GM18517 (cell line): Measurements from ENCODE around the gene GNA12.

Experiments used
- ATAC-seq: cut with Tn5 transposase; IDR thresholded peaks from one replicate; pipeline ENCODE4 v1.9.1; 2021; ENCODE audit warnings: mild to moderate bottlenecking, moderate library complexity; ENCODE audit not compliant: unreplicated experiment

Gene GNA12

DNA sequence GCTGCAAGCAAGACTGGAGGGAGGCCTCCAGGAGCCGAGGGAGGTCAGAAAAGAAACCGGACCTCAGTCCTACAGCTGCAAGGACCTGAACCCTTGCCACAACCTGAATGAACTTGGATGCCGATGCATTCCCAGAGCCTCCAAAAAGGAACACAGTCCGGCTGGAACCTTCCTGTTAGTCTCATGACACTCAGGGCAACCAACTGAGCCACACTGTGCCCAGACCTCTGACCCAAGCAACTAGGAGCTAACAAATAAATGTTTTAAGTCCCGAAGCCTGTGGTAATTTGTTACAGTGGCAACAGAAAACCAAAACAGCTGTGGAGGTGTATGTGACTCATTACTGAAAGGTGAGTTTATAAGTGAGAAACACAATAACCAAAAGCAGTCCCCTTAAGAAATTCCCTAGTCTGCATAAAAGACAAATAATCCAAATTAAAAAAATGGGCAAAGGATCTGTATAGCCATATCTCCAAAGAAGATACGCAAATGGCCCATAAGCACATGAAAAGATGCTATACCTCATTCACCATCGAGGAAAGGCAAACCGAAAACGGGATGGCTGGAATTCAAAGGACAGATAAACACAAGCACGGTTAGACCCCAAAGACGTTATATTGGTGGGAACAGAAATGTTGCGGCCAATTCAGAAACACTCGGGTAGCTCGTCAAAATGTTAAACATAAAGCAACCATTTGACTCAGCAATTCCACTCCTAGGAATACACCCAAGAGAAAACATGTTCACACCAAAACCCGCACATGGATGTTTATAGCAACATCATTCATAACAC lies 24.8 kb downstream of the GNA12 start:
- no peak for ATAC-seq

DNA sequence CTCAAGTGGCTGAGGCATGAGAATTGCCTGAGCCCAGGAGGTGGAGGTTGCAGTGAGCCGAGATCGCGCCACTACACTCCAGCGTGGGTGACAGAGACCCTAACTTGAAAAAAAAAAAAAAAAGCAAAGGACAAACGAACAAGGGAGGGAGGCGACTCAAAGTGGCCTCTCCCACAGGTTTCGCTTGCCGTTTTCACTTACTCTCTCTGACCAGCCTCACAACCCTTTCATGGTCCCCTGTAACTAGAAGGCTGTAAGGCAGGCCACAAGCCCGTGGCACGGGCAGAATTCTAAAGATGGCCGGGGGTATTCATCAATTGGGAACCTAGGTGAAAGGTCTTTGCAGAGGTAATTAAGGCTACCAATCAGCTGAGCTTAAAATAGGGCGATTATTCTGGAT lies 25.5 kb downstream of the GNA12 start:
- no peak for ATAC-seq

DNA sequence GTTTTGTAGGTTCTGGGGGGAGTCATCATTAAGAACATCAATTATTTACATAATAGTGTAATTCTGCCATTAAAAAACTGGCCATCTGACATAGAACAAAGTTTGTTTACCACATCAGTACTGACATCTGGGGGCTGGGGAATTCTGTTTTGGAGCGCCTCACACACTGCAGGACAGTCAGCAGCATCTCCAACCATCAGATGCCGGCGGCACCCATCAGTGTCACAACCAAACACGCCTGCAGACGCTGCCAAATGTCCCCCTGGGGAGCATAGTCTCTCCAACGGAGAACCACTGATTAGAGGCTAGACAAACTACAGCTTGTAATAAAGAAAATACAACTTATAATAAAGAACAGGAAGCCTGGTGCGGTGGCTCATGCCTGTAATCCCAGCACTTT lies 26.0 kb downstream of the GNA12 start:
- ATAC-seq = no peak

DNA sequence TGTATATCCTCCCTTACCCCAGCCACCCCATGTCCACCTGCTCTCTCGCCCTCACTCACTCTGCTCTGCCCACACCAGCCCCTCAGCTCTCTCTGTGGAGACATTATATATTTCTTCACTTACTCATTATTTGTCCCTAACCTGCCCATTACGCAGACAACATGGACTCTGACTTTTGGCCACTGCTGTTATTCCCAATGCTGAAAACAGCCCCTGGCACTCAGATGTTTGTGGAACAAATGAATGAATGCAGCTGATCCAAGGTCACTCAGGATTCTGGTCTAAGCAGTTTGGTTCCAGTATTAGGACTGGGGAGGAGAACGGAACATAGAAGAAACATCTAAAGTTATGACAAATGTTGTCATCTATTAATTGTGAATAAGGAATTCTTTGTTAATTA lies 26.7 kb downstream of the GNA12 start:
- ATAC-seq = no peak

DNA sequence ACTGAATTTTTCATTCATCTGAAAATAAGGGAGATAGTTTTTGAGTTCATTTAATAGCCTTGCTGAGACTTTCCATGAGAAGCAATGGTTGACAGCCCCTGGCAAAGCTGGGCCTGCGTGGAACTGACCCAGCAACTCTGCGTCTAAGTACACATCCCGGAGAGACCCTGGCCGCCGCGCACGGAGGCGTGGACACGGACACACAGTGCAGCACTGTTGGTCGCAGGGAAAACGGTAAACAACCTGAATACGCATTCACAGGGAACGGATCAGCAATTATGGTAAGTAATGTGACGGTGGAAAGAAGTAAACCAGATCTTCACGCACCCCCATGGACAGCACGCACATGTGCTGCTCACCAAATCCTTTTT lies 28.2 kb downstream of the GNA12 start:
- ATAC-seq = no peak

DNA sequence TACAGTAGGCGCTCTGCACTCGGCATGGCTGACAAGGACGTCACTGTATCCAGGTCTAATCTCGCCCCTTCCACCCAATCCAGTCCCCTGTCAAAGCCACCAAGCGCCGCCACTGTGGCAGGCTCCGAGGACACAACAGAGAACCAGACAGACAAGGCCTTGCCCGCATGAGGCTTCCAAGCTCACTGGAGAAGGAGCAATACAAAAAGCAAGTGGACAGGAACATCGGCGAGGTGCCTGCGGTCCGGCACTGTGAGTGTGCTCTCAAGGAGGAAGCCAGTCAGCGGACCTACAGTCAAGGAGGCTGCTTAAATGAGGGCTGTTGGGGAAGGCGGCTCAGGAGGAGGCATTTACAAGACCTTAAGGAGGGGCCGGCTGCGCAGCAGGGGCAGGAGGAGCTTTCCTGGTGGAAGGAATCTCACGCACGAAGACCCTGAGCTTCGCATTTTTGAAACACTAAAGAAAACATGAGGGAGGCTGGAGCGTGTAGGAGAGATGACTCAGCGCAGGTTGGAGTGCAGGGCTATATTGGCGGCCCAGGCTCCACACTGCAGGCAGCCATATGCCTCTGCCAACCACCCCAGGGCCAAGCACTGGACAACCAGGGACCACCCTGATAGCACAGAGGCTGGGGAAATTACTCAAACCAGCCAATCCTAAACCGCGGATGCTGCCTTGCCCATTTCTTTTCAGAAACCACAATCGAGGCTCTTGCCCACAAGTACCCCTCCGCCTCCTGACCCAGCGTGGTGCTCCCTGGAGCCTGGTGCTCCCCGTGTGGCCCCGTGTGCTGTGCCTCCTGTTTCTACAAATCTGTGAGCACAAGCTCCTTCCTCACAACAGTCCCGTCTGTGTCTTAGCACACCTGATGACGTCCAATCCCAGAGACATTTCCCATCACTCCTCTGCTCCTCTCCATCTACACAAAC lies 28.9 kb downstream of the GNA12 start:
- no peak for ATAC-seq

DNA sequence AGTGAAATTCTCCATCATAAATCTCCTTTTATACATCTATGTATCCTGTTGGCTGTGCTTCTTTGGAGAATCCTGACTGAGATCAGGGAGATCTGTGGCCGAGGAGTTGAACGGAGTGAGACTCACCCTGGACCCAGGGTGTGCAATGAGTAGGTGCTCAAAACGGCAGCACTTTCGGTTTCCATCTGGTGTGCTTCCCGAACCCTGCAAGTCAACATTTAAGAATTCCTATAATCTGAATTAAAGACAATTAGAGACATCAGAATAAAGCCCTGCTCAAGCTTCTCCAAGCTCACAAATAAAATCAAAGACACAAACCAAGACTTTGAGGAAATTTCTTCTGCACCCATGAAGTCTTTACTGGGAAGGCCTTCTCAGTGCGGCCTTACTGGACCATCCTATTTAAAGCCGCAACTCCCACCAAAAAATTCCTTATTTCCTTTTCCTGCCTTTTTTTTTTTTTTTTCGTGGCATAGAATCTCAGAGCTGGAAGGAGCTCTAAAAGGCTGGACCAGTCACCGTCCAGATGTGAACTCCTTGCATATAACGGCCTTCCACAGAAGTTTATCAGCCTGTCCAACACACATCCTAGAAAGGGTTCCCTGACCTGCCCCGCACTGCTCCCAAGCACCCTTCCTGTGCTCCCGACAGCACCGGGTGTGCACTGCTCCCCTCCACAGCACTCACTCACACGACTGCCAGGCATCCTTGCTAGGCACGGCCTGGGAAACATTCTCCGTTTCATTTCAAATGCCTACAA lies 29.7 kb downstream of the GNA12 start:
- no peak for ATAC-seq

DNA sequence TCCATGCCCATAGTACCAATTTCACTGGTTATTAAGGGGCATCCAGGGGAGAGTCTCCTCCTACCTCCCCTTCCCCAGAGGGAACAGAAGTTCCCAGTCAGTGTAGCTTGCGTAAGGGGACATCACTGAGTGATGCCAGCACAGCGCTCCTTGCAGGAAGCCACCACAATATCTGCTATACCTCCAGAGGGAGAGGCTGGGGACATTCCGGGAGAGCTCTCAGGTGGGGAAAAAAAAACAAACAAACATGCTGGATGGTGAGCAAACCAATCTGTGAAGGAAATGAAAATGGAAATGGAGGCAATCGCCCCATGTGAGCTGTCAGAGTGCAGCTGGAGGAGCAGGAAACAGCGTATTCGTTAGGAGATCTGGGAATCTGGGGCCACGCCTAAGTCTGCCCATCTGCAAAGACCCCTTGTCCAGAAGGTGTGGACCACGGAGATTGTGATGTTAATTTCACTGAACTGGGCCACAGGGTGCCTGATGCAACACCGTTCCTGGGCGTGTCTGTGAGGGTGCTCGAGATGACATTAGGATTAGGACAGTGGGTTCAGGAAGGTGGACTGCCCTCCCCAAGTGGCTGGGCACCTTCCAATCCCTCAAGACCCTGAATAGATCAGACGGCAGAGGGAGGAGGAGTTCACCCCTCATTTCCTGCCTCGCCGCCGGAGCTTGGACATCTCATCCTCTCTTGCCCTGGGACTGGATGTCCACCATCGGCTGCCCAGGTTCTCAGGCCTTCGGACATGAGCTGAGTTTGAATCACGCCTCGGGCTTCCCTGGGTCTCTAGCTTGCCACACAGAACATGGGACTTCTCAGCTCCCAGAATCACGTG lies 30.5 kb downstream of the GNA12 start:
- ATAC-seq = no peak

DNA sequence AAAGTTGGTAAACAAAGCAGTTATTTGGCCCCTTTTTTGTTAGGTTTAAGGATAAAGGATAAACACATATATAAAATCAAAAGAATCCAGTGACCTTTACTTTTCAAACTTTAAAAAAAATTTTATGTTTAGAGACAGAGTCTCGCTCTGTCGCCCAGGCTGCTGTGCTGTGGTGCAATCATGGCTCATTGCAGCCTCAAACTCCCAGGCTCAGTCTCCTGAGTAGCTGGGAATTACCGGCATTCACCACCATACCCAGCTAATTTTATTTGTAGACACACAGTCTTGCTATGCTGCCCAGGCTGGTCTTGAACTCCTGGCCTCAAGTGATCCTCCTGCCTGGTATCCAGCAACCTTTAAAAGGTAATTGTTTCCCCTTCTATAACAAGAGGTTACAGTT lies 31.3 kb downstream of the GNA12 start:
- ATAC-seq = no peak

DNA sequence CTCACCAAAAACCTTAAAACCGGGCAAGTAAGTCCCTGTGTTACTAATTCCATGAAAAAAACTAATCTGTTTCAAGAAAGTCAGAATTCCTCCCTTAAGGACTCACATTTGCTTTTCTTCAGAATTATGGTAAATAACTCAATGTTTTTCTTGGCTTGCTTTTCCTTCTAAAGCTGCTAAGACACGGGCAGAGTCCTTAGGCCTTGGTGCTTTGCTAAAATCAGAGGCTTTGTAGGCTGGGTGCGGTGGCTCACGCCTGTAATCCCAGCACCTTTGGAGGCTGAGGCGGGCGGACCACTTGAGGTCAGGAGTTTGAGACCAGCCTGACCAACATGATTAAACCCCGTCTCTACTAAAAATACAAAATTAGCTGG lies 32.0 kb downstream of the GNA12 start:
- ATAC-seq = no peak

DNA sequence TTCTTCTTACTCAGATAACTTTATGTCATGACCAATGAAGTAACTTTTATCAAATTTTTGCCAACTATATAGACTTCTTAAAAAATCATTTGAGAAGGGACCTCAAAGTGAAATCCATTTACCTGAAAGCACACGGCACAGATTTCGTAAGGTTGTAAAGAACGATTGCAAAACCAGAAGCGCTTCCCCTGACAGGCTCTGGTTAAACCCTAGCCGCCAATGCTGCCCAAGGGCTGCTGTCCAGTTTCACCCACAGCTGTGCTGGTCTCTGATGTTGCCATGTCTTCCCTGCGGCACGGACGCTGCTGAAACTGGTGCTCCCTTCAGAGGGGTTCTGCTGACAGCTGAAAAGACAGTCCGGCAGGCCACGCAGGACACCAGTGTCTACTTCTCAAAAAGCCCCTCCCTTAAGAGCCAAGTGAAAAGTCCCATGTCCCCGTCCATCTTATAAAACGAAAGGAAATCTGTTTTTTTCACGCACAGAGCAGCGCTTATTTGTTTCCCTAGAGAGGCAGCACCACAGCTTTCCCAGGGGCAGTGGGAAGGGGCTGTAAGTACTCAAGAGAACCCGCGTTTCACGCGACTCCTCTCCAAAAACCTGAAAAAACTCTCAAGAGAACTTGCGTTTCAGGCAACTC lies 32.5 kb downstream of the GNA12 start:
- ATAC-seq = no peak

DNA sequence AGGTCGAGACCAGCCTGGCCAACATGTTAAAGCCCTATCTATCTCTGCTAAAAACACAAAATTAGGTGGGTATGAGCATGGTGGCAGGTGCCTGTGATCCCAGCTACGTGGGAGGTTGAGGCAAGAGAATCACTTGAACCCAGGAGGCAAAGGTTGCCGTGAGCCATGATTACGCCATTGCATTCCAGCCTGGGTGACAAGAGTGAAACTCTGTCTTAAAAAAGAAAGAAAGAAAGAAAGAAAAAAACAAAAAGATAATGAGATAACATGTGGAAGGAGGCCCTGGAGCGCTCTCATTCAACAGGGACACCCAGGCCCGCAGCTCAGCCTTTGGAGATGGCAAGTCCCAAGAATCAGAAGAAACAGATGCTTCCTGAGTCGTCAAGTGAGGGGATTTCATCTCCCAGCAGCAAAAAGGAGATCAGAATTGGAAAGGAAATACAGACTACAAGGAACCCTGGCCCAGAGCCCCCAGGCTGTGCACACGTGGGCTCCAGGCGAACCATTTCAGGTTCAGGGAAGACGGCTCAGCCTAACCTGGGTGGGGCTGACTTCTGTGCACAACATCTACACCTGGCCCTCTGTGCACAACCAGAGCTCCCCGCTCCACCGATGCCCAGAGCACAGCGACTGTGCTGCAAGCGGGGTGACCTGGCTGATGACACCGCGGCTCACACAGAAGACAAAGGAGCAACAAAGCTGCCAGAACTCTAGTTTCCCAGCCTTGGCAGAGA lies 33.3 kb downstream of the GNA12 start:
- ATAC-seq = no peak

DNA sequence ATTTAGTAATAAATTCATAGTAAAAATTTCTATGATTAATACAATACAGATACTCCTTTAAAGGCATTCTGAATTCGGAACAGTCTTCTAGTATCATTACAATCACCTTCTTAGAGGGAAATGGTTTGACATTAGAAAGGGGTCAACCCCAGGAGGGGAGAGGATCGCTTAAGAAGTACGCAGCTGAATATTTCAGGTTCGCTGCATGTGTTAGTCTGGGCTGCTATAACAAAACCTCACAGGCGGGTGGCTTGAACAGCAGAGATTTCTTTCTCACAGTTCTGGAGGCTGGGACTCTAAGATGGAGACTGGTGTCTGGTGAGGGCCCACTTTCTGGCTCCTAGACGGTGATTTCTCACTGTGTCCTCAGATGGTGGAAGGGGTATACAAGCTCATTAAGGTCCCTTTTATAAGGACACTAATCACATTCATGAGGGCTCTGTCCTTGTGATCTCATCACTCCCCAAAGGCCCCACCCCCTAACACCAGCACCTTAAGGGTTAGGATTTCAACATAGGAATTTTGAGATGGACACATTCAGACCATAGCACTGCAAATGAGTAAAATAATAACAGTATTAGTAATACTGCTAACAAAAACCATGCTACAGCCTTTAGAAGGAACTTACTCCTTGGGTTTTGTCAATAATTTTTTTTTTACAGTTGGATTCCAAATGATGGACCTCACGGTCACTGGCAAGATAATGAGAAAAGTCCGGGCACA lies 34.0 kb downstream of the GNA12 start:
- ATAC-seq = no peak

DNA sequence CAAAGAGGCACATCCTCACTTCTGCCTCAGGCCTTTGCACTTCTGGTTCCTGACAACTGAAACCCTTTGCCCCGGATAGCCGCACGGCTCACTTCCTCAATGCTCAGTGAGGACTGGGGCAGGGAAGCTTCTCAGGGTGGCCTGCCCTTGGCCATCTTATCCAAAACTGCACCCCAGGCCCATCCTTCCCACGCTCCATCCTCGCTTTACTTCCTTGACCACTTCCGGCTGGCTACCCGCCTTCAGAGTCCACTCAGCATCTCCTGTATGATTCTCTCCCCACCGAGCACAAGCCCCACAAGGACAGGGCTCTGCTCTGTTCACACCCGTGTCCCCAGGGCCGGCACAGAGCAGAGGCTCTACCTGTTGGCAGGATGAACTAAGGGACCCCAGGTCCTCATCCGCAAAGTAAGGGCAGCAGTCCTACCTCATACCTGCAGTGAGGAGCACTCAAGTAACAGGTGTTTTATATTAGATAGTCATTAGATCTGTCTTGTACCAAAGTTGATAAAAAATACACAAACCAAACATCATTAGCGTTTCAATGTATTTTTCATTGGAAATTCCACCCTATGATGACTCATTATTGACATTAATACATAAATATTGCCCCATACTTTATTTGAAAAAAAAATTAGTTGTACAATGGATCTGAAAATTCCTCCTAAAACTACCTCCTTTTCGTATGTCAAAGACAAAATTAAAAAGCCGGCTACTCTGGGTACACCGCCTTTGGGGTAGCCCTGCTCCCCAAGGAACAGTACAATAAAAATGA lies 35.0 kb downstream of the GNA12 start:
- ATAC-seq = no peak

DNA sequence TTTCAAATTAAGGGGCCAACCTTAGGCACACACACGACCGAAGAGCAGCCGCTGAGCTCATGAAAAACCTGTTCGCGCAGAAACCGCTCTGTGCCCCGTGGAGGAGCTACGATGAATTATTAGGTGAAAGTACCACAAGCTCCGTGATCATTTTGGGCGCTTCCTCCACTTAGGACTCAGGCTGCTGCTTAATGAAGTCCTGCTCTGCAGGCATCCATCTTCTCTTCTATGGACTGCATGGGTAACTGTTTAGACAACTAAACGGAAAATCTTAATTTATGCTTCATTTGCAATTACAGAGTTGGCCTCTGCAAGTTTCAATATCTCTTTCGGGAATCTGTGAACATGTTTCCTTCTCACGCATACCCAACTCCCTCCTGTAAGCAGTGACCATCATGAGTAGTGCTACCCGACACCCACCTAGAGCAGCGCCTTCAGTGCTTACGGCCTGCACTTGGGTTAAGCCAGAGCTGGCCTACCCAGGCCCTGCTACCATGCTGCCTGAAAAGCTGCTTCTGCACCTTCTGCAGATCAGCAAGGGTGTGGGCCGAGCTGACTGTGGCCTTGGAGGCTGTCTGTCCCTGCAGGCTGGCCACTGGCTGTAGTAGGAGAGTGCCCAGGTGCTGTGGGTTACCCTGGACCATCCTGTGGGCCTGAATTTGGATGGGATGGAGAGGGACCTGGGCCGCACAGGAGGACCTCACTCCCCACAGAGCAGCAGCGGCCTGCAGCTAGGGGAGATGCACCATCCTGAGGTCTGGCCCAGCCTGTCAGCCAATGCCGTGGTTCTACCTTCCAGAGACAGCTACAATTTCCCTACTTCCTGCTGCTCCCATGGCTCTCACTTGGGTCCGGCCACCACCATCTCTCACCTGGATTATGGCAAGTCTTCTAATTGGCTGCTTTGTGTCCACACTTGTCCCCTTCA lies 36.0 kb downstream of the GNA12 start:
- no peak for ATAC-seq

DNA sequence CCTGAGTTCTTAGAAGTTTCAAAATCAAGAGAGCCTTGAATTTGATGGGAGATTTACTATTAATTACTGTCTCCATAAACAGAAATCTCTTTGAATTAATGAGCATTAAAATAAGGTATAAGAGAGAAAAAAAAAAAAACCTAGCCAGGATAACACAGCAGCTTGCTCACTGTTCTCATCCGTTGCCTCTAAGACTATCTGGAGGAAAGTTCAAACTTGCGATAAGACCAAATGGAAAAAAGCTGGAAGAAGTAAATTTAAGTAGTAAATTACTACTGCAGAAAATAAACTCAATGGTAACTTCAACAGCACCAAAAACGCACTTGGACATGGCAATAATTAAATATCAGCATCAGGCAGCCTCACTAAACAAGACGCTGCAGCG lies 36.7 kb downstream of the GNA12 start:
- no peak for ATAC-seq

DNA sequence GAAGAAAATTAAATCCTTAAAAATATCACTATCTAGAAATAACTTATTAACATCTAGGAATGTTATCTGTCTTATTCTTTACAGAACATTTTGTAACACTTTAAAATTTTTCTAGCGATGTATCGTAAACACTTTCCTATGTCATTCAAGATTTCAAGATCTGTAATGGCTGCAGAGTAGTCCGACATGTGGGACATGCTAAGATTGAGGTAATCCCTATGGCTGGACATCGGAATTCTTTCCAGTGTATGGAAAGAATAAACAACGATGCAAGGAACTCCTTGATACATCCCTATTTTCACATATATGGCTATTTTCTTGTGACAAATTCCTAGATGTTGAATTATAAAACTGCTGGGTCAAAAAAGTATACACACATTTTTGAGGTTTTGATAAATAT lies 37.5 kb downstream of the GNA12 start:
- no peak for ATAC-seq
